Peyer's patch (tissue), 4 donors: Measurements from ENCODE around the gene PAM16. TPM values are rescaled to one million over a fixed set of nuclear protein-coding genes. Genes with fewer than 3 reads are reported as not detected.

Source experiments
- DNase-seq, 3 donors: peaks; one replicate each; pipeline ENCODE4 v3.0.0-alpha.2; 2017 to 2019
- H3K27ac ChIP-seq, 4 donors: fragments of 200-600 bp; sonication (generic); one replicate each; pipeline ENCODE4 v1.5.1; 2016 to 2019
- H3K27me3 ChIP-seq, 2 donors: fragments of 200-600 bp; sonication (generic); one replicate each; pipeline ENCODE4 v1.5.1; 2019
- H3K36me3 ChIP-seq, 3 donors: fragments of 200-600 bp; sonication (generic); one replicate each; pipeline ENCODE4 v1.5.1; 2016 to 2019
- H3K4me1 ChIP-seq, 4 donors: fragments of 200-600 bp; sonication (generic); one replicate each; pipeline ENCODE4 v1.5.1; 2016 to 2019
- H3K4me3 ChIP-seq, 4 donors: fragments of 200-600 bp; sonication (generic); 1 replicate in 3 of 4; 2 replicates in 1 of 4; pipeline ENCODE4 v1.5.1; 2016 to 2019; ENCODE audit warnings: mild to moderate bottlenecking in 1 of 4
- H3K9me3 ChIP-seq, 4 donors: fragments of 200-600 bp; sonication (generic); one replicate each; pipeline ENCODE4 v1.5.1; 2016 to 2019; ENCODE audit warnings: mild to moderate bottlenecking in 1 of 4
- POLR2A ChIP-seq, 2 donors: fragments of 450-650 bp; IDR thresholded peaks; one replicate each; pipeline ENCODE4 v1.5.1; 2017; ENCODE audit warnings: antibody characterized with exemption in 2 of 2, mild to moderate bottlenecking in 2 of 2, moderate library complexity in 2 of 2
- total RNA-seq, 4 donors: library from RNA; depleted of rRNA; stranded (reverse); fragments of >200 nt; gene quantifications; one replicate each; pipeline ENCODE4 v1.1.0, GENCODE V29; 2016
- TF ChIP-seq, protein P1 (sequence below), 6 experiments: fragments of 450-650 bp in 4 of 6; fragments of 200-600 bp in 2 of 6; sonication (generic) in 1 of 6; IDR thresholded peaks; one replicate each; pipeline ENCODE4 v1.5.1; 2017 to 2019; ENCODE audit warnings: antibody characterized with exemption in 6 of 6, mild to moderate bottlenecking in 3 of 6, moderate library complexity in 1 of 6

Gene PAM16
- total RNA-seq, 4 donors from 2014 or later, result 18.2 to 61.4 (median 49.3) TPM

DNA sequence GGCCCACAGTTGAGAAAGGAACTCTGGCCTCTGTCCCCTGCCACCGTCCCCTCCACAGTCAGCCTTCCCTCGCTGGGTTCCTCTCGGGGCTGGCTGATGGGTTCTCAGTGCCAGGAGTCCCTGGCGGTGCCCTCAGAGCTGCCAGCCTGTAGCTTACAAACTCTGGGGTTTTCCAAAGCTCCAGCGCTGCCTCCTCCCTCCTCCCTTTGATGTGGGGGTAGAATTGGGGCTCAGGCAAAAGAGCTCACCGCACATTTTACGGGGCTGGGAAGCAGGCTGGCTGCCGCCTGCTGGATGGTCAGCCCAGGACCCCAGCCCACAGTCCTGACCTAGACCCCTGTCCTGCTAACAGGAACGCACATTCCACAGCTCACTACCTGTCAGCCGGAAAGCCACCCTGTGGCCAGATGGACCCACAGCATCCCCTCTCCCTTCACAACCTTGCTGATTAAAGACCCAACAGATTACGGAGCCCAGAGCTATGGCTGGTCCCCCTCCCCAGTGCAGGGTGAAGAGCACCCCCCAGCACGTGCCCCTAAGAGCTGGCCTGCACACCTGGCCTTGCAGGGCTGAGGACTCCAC is 26.5 kb upstream of the PAM16 start:
- DNase-seq, result no peak
- Histone ChIP-seq H3K27me3 (no peaks in the 10 kb centered on the region), H3K36me3 (peaks cover 0 to 21% (median 0%) of the 10 kb centered on the region in 3 donors), H3K9me3 (no peaks in the 10 kb centered on the region), H3K4me3 (no peak overlapping the region), H3K4me1 (peaks cover 0 to 48% (median 5%) of the 10 kb centered on the region in 4 donors), H3K27ac (peak overlapping the region in 3 of 4 donors; percentile 25 to 84 (median 72))
- no peak for TF ChIP-seq POLR2A (IDR thresholded peaks at IDR 0.05)
- TF ChIP-seq, protein P1, sequence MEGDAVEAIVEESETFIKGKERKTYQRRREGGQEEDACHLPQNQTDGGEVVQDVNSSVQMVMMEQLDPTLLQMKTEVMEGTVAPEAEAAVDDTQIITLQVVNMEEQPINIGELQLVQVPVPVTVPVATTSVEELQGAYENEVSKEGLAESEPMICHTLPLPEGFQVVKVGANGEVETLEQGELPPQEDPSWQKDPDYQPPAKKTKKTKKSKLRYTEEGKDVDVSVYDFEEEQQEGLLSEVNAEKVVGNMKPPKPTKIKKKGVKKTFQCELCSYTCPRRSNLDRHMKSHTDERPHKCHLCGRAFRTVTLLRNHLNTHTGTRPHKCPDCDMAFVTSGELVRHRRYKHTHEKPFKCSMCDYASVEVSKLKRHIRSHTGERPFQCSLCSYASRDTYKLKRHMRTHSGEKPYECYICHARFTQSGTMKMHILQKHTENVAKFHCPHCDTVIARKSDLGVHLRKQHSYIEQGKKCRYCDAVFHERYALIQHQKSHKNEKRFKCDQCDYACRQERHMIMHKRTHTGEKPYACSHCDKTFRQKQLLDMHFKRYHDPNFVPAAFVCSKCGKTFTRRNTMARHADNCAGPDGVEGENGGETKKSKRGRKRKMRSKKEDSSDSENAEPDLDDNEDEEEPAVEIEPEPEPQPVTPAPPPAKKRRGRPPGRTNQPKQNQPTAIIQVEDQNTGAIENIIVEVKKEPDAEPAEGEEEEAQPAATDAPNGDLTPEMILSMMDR (IDR thresholded peaks at IDR 0.05), result no peak

DNA sequence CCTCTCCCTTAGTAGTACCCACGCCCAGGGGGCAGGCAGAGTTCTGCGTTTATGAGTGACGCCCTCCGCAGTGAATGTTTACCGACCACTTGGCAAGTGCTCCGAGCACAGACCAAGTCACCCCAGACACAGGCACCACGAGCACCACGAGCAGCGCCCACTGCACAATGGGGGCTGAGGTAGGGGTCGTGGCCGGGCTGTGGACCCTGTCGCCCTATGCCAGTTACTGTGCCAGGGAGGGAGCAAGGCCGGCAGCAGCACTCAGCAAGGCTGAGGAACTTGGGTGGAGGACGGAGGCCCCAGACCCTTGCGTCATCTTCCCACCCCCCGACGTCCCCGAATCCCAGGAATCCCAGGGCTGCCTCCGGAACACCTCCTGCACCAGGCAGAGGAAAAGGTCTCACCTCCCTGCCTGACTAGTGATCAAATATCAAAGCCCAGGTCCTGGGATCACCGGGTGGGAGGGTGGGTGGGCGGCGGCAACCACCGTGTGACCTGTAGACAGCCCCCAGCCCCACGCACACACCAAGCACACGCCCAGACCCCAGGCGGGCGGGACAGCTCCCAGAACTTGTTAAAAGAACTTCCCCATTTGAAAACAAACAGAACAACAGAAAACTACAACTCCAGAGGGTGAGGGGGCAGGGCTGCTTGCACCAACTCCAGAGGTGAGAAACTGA is 25.9 kb upstream of the PAM16 start:
- H3K27me3 ChIP-seq, result no peaks in the 10 kb centered on the region
- H3K36me3 ChIP-seq, result peaks cover 0 to 15% (median 0%) of the 10 kb centered on the region in 3 donors
- peak overlapping the region; percentile 52 to 84 (median 71) for H3K27ac ChIP-seq
- DNase-seq, result no peak
- no peak for TF ChIP-seq POLR2A (IDR thresholded peaks at IDR 0.05)
- TF ChIP-seq, protein P1 (IDR thresholded peaks at IDR 0.05), result no peak
- H3K4me1 ChIP-seq, result peaks cover 0 to 54% (median 11%) of the 10 kb centered on the region in 4 donors
- no peak overlapping the region for H3K4me3 ChIP-seq
- H3K9me3 ChIP-seq, result no peaks in the 10 kb centered on the region

DNA sequence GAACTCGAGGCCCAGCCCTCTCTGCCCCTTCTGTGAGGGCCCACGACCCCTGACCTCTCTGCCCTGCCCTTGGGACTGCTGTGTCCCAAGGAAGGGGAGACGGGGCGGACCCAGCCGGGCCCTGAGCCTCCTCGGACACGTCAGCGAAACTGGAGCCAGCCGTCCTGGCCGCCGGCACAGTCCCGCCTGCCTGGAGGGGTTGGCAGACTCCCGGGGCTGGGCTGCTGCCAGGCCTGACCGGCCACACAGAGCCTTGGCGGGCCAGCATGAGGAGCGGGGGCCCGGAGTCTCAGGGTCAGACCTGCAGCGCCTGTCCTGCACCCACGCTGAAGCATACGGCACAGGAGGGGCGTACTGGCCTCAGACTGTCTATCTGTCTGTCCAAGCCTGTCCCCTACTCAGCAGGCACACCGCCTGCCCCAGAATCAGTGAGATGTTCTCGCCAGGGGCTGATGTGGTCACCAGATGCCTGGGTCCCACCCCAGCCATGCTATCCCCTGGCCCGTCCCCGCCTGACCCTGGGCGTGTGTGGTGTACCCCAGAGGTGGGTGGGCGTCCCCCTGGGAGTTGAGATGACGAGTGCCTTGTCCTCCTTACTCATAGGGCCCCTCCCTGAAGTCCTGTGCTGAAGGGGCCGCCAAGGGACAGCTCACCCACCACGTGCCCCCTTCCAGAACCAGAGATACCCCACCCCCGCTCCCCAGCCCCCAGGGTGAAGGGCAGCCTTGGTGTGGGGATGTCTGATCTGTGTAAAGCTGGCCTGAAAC is 25.2 kb upstream of the PAM16 start:
- peaks cover 0 to 58% (median 12%) of the 10 kb centered on the region in 4 donors for H3K4me1 ChIP-seq

DNA sequence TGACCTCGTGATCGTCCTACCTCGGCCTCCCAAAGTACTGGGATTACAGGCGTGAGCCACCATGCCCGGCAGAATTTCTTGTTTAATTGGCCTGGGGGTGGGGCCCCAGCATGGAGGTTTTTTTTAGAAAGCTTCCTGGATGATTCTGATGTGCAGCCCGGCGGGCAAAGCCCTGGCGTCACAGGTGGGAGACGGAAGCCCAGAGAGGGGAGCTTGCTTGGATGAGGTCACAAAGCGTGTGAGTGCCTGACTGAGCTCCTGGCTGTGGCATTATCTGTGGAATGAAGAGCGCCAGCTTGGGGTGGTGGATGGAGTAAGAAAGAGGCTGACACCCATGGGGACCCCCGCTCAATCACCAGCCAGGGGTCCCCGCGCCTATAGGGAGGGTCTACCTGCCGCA is 24.6 kb upstream of the PAM16 start:
- H3K27ac ChIP-seq, result peak overlapping the region; percentile 52 to 84 (median 71)

More for the DNA sequence above, 25.2 kb upstream of the PAM16 start:
- peaks cover 0 to 7% (median 0%) of the 10 kb centered on the region in 3 donors for H3K36me3 ChIP-seq
- peak in 1 of 3 donors; percentile 75 for DNase-seq
- TF ChIP-seq, protein P1 (IDR thresholded peaks at IDR 0.05), result no peak
- no peak for TF ChIP-seq POLR2A (IDR thresholded peaks at IDR 0.05)
- H3K27me3 ChIP-seq, result no peaks in the 10 kb centered on the region
- no peak overlapping the region for H3K4me3 ChIP-seq
- peak overlapping the region; percentile 52 to 84 (median 71) for H3K27ac ChIP-seq
- H3K9me3 ChIP-seq, result no peaks in the 10 kb centered on the region

More for the DNA sequence above, 24.6 kb upstream of the PAM16 start:
- H3K36me3 ChIP-seq, result peaks cover 0 to 1% (median 0%) of the 10 kb centered on the region in 3 donors
- H3K9me3 ChIP-seq, result no peaks in the 10 kb centered on the region
- H3K27me3 ChIP-seq, result no peaks in the 10 kb centered on the region
- no peak overlapping the region for H3K4me3 ChIP-seq
- no peak for DNase-seq
- TF ChIP-seq, protein P1 (IDR thresholded peaks at IDR 0.05), result no peak
- TF ChIP-seq POLR2A (IDR thresholded peaks at IDR 0.05), result no peak
- peaks cover 0 to 62% (median 12%) of the 10 kb centered on the region in 4 donors for H3K4me1 ChIP-seq
